Loucy (cell line): ENCODE results near the gene IFI44.
A peak's percentile ranks its signal among the peaks of the same experiment; 100 is the strongest.

Experiments
- H2AFZ ChIP-seq: fragments of 200-600 bp; sonication (generic); 2 replicates; pipeline ENCODE4 v1.6.0; 2016; ENCODE audit warnings: antibody characterized with exemption, mild to moderate bottlenecking, low read length, moderate library complexity
- H3F3A ChIP-seq: fragments of 200-600 bp; 2 replicates; pipeline ENCODE4 v1.6.0; 2016; ENCODE audit warnings: antibody characterized with exemption, low read depth, mild to moderate bottlenecking
- H3K27me3 ChIP-seq: fragments of 200-600 bp; sonication (generic); 2 replicates; pipeline ENCODE4 v1.6.1; 2014; ENCODE audit warnings: low read length, mild to moderate bottlenecking; ENCODE audit not compliant: insufficient read depth, poor library complexity, severe bottlenecking
- H3K36me3 ChIP-seq: fragments of 200-600 bp; sonication (generic); 2 replicates; pipeline ENCODE4 v1.6.1; 2016; ENCODE audit warnings: low read length; ENCODE audit not compliant: insufficient read depth
- H3K4me1 ChIP-seq: fragments of 200-600 bp; sonication (generic); 2 replicates; pipeline ENCODE4 v1.5.1; 2014; ENCODE audit warnings: low read length, mild to moderate bottlenecking; ENCODE audit not compliant: insufficient read depth, poor library complexity, severe bottlenecking
- H3K4me2 ChIP-seq: fragments of 200-600 bp; sonication (generic); 2 replicates; pipeline ENCODE4 v1.6.0; 2014; ENCODE audit warnings: antibody characterized with exemption, low read length, low read depth, mild to moderate bottlenecking; ENCODE audit not compliant: poor library complexity, severe bottlenecking
- H3K4me3 ChIP-seq: fragments of 200-600 bp; sonication (generic); 2 replicates; pipeline ENCODE4 v1.5.1; 2014; ENCODE audit warnings: low read length, mild to moderate bottlenecking, mixed read lengths; ENCODE audit not compliant: poor library complexity, severe bottlenecking
- H3K79me2 ChIP-seq: fragments of 200-600 bp; sonication (generic); 2 replicates; pipeline ENCODE4 v1.6.1; 2014; ENCODE audit warnings: low read length; ENCODE audit not compliant: insufficient read depth
- H3K9ac ChIP-seq: fragments of 200-600 bp; sonication (generic); 2 replicates; pipeline ENCODE4 v1.6.0; 2014; ENCODE audit warnings: mild to moderate bottlenecking, low read depth, low read length, moderate library complexity; ENCODE audit not compliant: poor library complexity, severe bottlenecking
- H3K9me2 ChIP-seq: fragments of 200-600 bp; sonication (generic); replicated peaks from 2 replicates; pipeline ENCODE4 v1.6.1; 2016; ENCODE audit warnings: low read depth, low read length, mixed read lengths
- H3K9me3 ChIP-seq: fragments of 200-600 bp; sonication (generic); 2 replicates; pipeline ENCODE4 v1.6.1; 2014; ENCODE audit warnings: mild to moderate bottlenecking, antibody characterized with exemption, low read length, low read depth; ENCODE audit not compliant: insufficient read depth
- H4K20me1 ChIP-seq: fragments of 200-600 bp; sonication (generic); 2 replicates; pipeline ENCODE4 v1.6.0; 2014; ENCODE audit warnings: antibody characterized with exemption, low read length, mild to moderate bottlenecking; ENCODE audit not compliant: insufficient read depth, poor library complexity, severe bottlenecking
- EZH2phosphoT487 ChIP-seq: fragments of 200-600 bp; IDR thresholded peaks from 2 replicates; pipeline ENCODE4 v1.6.1; 2018; ENCODE audit warnings: antibody characterized with exemption, mild to moderate bottlenecking, moderate library complexity, borderline replicate concordance
- TF ChIP-seq, protein P1 (sequence below): fragments of 200-600 bp; sonication (generic); conservative IDR thresholded peaks from 2 replicates; pipeline ENCODE4 v1.5.1; 2014; ENCODE audit warnings: mild to moderate bottlenecking, antibody characterized with exemption, low read length

IFI44 gene

DNA sequence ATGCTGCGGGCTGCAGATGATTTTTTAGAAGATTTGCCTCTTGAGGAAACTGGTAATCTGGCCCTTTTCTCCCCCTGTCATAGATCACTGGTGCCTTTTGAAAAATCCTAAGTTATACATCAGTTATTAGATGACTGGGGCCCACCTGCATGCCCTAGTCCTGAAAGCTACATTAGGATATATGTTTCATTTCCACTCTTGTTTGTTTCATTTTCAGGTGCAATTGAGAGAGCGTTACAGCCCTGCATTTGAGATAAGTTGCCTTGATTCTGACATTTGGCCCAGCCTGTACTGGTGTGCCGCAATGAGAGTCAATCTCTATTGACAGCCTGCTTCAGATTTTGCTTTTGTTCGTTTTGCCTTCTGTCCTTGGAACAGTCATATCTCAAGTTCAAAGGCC lies 8.1 kb upstream of the IFI44 start:
- no peaks in the 10 kb centered on the region for H3K27me3 ChIP-seq

DNA sequence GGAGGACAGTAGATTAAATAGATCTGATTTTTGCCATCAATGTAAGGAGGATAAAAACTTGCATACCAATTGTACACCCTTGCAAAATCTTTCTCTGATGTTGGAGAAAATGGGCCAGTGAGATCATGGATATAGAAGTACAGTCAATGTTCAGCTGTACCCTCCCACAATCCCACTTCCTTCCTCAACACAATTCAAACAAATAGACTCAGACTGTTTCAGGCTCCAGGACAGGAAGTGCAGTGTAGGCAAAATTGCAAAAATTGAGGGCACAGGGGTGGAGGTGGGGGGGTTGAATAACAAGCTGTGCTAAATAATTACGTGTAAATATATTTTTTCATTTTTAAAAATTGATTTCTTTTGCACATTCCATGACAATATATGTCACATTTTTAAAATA lies 3.9 kb upstream of the IFI44 start:
- H3K9ac ChIP-seq, result no peak overlapping the region
- peaks cover 23% of the 10 kb centered on the region for H3K4me1 ChIP-seq
- no peaks in the 10 kb centered on the region for H3K36me3 ChIP-seq
- H3K9me3 ChIP-seq, result peaks cover 15% of the 10 kb centered on the region; the same call in 1 of the 2 replicates
- H3K9me2 ChIP-seq, result no peaks in the 10 kb centered on the region
- H2AFZ ChIP-seq, result no peak overlapping the region
- peaks cover 7% of the 10 kb centered on the region; the same call in 1 of the 2 replicates for H3K79me2 ChIP-seq
- H4K20me1 ChIP-seq, result no peaks in the 10 kb centered on the region
- no peak for TF ChIP-seq EZH2phosphoT487
- TF ChIP-seq, protein P1, sequence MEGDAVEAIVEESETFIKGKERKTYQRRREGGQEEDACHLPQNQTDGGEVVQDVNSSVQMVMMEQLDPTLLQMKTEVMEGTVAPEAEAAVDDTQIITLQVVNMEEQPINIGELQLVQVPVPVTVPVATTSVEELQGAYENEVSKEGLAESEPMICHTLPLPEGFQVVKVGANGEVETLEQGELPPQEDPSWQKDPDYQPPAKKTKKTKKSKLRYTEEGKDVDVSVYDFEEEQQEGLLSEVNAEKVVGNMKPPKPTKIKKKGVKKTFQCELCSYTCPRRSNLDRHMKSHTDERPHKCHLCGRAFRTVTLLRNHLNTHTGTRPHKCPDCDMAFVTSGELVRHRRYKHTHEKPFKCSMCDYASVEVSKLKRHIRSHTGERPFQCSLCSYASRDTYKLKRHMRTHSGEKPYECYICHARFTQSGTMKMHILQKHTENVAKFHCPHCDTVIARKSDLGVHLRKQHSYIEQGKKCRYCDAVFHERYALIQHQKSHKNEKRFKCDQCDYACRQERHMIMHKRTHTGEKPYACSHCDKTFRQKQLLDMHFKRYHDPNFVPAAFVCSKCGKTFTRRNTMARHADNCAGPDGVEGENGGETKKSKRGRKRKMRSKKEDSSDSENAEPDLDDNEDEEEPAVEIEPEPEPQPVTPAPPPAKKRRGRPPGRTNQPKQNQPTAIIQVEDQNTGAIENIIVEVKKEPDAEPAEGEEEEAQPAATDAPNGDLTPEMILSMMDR, result no peak
- H3K27me3 ChIP-seq, result no peaks in the 10 kb centered on the region
- H3F3A ChIP-seq, result no peaks in the 10 kb centered on the region
- H3K4me2 ChIP-seq, result peak overlapping the region; percentile 53
- peak overlapping the region; percentile 25 for H3K4me3 ChIP-seq

More for the DNA sequence above, 8.1 kb upstream of the IFI44 start:
- Histone ChIP-seq H2AFZ (no peak overlapping the region), H4K20me1 (no peaks in the 10 kb centered on the region), H3F3A (no peaks in the 10 kb centered on the region), H3K4me2 (no peak overlapping the region), H3K9ac (no peak overlapping the region), H3K9me3 (0 out of 2 replicates have a peak, but pooled peaks cover 5% of the 10 kb centered on the region), H3K79me2 (no peaks in the 10 kb centered on the region), H3K4me1 (peaks cover 16% of the 10 kb centered on the region), H3K4me3 (no peak overlapping the region), H3K9me2 (no peaks in the 10 kb centered on the region), H3K36me3 (no peaks in the 10 kb centered on the region)
- no peak for TF ChIP-seq EZH2phosphoT487
- TF ChIP-seq, protein P1, result no peak

DNA sequence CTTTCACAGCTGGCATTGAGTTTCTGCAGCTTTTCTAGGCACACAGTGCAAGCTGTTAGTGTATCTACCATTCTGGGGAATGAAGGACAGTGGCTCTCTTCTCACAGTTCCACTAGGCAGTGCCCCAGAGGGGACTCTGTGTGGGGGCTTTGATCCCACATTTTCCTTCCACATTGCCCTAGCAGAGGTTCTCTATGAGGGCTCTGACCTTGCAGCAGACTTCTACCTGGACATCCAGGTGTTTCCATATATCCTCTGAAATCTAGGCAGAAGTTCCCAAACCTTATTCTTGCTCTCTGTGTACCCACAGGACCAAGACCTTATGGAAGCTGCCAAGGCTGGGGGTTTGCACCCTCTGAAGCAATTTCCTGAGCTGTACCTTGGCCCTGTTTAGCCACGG lies 2.4 kb upstream of the IFI44 start:
- no peak for TF ChIP-seq EZH2phosphoT487
- TF ChIP-seq, protein P1, result no peak
- H3K27me3 ChIP-seq, result no peaks in the 10 kb centered on the region
- H3K9me3 ChIP-seq, result peaks cover 15% of the 10 kb centered on the region; the same call in 1 of the 2 replicates
- H2AFZ ChIP-seq, result no peak overlapping the region
- H3K36me3 ChIP-seq, result no peaks in the 10 kb centered on the region
- peaks cover 22% of the 10 kb centered on the region for H3K79me2 ChIP-seq
- no peak overlapping the region for H3K4me2 ChIP-seq
- no peak overlapping the region for H3K9ac ChIP-seq
- no peaks in the 10 kb centered on the region for H4K20me1 ChIP-seq
- H3F3A ChIP-seq, result no peaks in the 10 kb centered on the region
- no peaks in the 10 kb centered on the region for H3K9me2 ChIP-seq
- peaks cover 31% of the 10 kb centered on the region for H3K4me1 ChIP-seq
- no peak overlapping the region for H3K4me3 ChIP-seq
